Measurements from ENCODE around the gene RTL1.

Gene RTL1

DNA sequence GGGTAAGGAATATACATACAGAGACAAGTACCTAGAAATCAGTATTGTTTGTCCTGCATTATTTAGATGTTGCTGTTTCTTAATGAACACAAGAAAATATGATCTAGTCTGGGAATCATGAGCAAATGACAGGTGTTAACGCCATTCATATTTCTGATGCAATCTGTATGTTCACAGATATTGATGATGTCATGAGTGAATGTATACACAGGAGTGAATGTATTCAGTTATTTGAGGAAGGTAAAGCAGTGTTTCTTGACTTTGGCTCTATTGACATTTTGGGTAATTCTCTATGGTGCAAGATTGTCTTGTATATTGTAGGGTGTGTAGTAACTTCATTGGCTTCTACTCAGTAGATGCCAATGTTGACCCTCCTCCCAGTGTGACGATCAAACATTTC is 26.7 kb upstream of the RTL1 start:
- Histone ChIP-seq H3K4me1 (ENCODE audit: control insufficient read depth, low read length) (no peaks in the 10 kb centered on the region), H3K27ac (ENCODE audit: low read depth, low read length) (no peak overlapping the region), H3K4me2 (ENCODE audit: low read length) (no peak overlapping the region), H3K27me3 (ENCODE audit: control insufficient read depth, low read length) (no peaks in the 10 kb centered on the region), H3K4me3 (ENCODE audit: low read length) (no peak overlapping the region), H3F3A (ENCODE audit: control insufficient read depth, insufficient read depth) (no peaks in the 10 kb centered on the region), H3K9me3 (ENCODE audit: control insufficient read depth, insufficient read depth, low read length) (no peaks in the 10 kb centered on the region), H4K20me1 (ENCODE audit: control insufficient read depth, insufficient read depth, low read depth, low read length) (no peaks in the 10 kb centered on the region), H3K79me2 (ENCODE audit: control insufficient read depth, low read length) (no peaks in the 10 kb centered on the region), H3K9me2 (replicated peaks; ENCODE audit: control insufficient read depth, low read length) (no peaks in the 10 kb centered on the region), H3K36me3 (ENCODE audit: control insufficient read depth, low read length) (no peaks in the 10 kb centered on the region)
- no peak for TF ChIP-seq EZH2phosphoT487 (IDR thresholded peaks at IDR 0.05; ENCODE audit: borderline replicate concordance, low read length)
- TF ChIP-seq, protein P1, sequence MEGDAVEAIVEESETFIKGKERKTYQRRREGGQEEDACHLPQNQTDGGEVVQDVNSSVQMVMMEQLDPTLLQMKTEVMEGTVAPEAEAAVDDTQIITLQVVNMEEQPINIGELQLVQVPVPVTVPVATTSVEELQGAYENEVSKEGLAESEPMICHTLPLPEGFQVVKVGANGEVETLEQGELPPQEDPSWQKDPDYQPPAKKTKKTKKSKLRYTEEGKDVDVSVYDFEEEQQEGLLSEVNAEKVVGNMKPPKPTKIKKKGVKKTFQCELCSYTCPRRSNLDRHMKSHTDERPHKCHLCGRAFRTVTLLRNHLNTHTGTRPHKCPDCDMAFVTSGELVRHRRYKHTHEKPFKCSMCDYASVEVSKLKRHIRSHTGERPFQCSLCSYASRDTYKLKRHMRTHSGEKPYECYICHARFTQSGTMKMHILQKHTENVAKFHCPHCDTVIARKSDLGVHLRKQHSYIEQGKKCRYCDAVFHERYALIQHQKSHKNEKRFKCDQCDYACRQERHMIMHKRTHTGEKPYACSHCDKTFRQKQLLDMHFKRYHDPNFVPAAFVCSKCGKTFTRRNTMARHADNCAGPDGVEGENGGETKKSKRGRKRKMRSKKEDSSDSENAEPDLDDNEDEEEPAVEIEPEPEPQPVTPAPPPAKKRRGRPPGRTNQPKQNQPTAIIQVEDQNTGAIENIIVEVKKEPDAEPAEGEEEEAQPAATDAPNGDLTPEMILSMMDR (IDR thresholded peaks at IDR 0.05; ENCODE audit: low read depth, low read length, poor library complexity, severe bottlenecking) = no peak

DNA sequence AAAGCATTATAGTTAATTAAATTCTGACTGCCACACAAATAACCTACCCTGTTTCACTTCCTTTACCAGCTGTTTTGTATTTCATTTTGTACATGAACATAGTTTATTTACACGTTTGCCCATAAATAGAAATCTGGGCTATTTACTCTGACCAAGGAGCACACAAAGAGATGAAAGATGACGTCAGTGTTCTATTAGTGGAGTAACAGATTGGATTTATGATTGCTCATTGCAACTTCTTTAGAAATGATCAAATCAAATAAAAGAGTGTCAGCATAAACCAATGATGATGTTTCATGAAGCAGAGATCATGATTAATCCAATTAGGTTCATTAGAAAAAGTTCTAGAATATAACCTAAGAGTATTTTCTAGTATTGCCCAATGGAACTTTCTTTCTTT is 12.0 kb upstream of the RTL1 start:
- Histone ChIP-seq H3F3A (ENCODE audit: control insufficient read depth, insufficient read depth) (no peaks in the 10 kb centered on the region), H3K4me2 (ENCODE audit: low read length) (no peak overlapping the region), H4K20me1 (ENCODE audit: control insufficient read depth, insufficient read depth, low read depth, low read length) (no peaks in the 10 kb centered on the region), H3K27me3 (ENCODE audit: control insufficient read depth, low read length) (0 out of 2 replicates have a peak, but pooled peaks cover 10% of the 10 kb centered on the region), H3K27ac (ENCODE audit: low read depth, low read length) (no peak overlapping the region), H3K79me2 (ENCODE audit: control insufficient read depth, low read length) (no peaks in the 10 kb centered on the region), H3K4me1 (ENCODE audit: control insufficient read depth, low read length) (no peaks in the 10 kb centered on the region), H3K36me3 (ENCODE audit: control insufficient read depth, low read length) (no peaks in the 10 kb centered on the region), H3K9me3 (ENCODE audit: control insufficient read depth, insufficient read depth, low read length) (no peaks in the 10 kb centered on the region), H3K9me2 (replicated peaks; ENCODE audit: control insufficient read depth, low read length) (no peaks in the 10 kb centered on the region), H3K4me3 (ENCODE audit: low read length) (no peak overlapping the region)
- TF ChIP-seq, protein P1 (IDR thresholded peaks at IDR 0.05; ENCODE audit: low read depth, low read length, poor library complexity, severe bottlenecking) = no peak
- TF ChIP-seq EZH2phosphoT487 (IDR thresholded peaks at IDR 0.05; ENCODE audit: borderline replicate concordance, low read length) = no peak

DNA sequence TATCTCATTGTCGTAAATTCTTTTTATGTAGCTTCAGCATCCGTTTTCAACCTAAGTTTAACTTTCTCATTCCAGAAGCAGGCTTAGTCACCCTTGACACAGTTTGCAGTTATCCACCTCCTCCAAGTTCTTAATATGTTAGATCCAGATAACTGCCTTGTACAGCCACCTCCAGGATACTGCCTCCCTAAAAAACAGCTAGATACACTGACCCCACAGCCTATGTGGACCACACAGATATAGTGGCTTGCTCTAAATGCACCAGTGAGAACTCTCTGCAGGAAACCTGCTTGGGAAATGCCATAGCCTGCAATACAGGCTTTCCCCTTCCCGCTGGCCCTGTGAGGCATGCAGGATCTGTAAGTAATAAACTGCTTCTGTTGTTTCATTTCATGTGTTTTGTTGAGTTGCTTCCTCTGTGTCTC is 11.1 kb upstream of the RTL1 start:
- Histone ChIP-seq H3K36me3 (ENCODE audit: control insufficient read depth, low read length) (no peaks in the 10 kb centered on the region), H3K27ac (ENCODE audit: low read depth, low read length) (no peak overlapping the region), H3K9me3 (ENCODE audit: control insufficient read depth, insufficient read depth, low read length) (no peaks in the 10 kb centered on the region), H3F3A (ENCODE audit: control insufficient read depth, insufficient read depth) (no peaks in the 10 kb centered on the region), H3K79me2 (ENCODE audit: control insufficient read depth, low read length) (no peaks in the 10 kb centered on the region), H3K4me1 (ENCODE audit: control insufficient read depth, low read length) (no peaks in the 10 kb centered on the region), H4K20me1 (ENCODE audit: control insufficient read depth, insufficient read depth, low read depth, low read length) (no peaks in the 10 kb centered on the region), H3K27me3 (ENCODE audit: control insufficient read depth, low read length) (0 out of 2 replicates have a peak, but pooled peaks cover 8% of the 10 kb centered on the region), H3K9me2 (replicated peaks; ENCODE audit: control insufficient read depth, low read length) (no peaks in the 10 kb centered on the region), H3K4me2 (ENCODE audit: low read length) (no peak overlapping the region), H3K4me3 (ENCODE audit: low read length) (no peak overlapping the region)
- no peak for TF ChIP-seq EZH2phosphoT487 (IDR thresholded peaks at IDR 0.05; ENCODE audit: borderline replicate concordance, low read length)
- TF ChIP-seq, protein P1 (IDR thresholded peaks at IDR 0.05; ENCODE audit: low read depth, low read length, poor library complexity, severe bottlenecking) = no peak

All from DOHH2 (cell line).